Stomach (tissue), 9 donors: ENCODE data around the gene FURIN. TPM values are rescaled to one million over a fixed set of nuclear protein-coding genes. Genes with fewer than 3 reads are reported as not detected.

Experiments
- DNase-seq, 2 donors: peaks; one replicate each; pipeline versions ENCODE4 v3.0.0 to v3.0.0-alpha.2; 2013 to 2019
- H3K27ac ChIP-seq, 5 donors: fragments of 200-600 bp in 4 of 5; sonication (generic) in 4 of 5; one replicate each; pipeline ENCODE4 v1.5.1; 2013 to 2019; ENCODE audit warnings: mild to moderate bottlenecking in 1 of 5, moderate library complexity in 1 of 5
- H3K27me3 ChIP-seq, 3 donors: fragments of 200-600 bp; sonication (generic); one replicate each; pipeline ENCODE4 v1.5.1; 2017 to 2019; ENCODE audit warnings: mixed run types in 1 of 3
- H3K36me3 ChIP-seq, 4 donors: fragments of 200-600 bp; sonication (generic); 1 replicate in 3 of 4; 2 replicates in 1 of 4; pipeline ENCODE4 v1.5.1; 2016 to 2019
- H3K4me1 ChIP-seq, 4 donors: fragments of 200-600 bp; sonication (generic); one replicate each; pipeline ENCODE4 v1.5.1; 2016 to 2019
- H3K4me3 ChIP-seq, 4 donors: fragments of 200-600 bp; sonication (generic) in 3 of 4; one replicate each; pipeline ENCODE4 v1.5.1; 2016 to 2019; ENCODE audit warnings: mild to moderate bottlenecking in 1 of 4
- H3K9me3 ChIP-seq, 4 donors: fragments of 200-600 bp; sonication (generic); one replicate each; pipeline ENCODE4 v1.5.1; 2016 to 2019
- EP300 ChIP-seq: sonication (generic); formaldehyde crosslinking; IDR thresholded peaks from one replicate; pipeline ENCODE4 v1.6.1; 2017; ENCODE audit warnings: antibody characterized with exemption
- POLR2A ChIP-seq, 4 donors: fragments of 450-650 bp; IDR thresholded peaks; one replicate each; pipeline ENCODE4 v1.6.1; 2016; ENCODE audit warnings: antibody characterized with exemption in 4 of 4, control low read depth in 2 of 4, mild to moderate bottlenecking in 1 of 4, moderate library complexity in 1 of 4
- POLR2AphosphoS5 ChIP-seq, 3 donors: sonication (generic); formaldehyde crosslinking; IDR thresholded peaks; one replicate each; pipeline ENCODE4 v1.6.1; 2016; ENCODE audit warnings: antibody characterized with exemption in 3 of 3
- WGBS, 5 donors: extraction: QIAGEN DNeasy Blood & Tissue Kit in 3 of 5; methylation state at CpG; one replicate each; pipeline versions ENCODE4 v1.1.5 to v1.1.7; 2013 to 2018; 5-methylcytosine and 5-hydroxymethylcytosine counted together
- intact Hi-C: fragments of 100-400 bp; cut with DNase I; formaldehyde crosslinking; loops from one replicate; pipeline ENCODE4 v1.15.1; 2023; ENCODE audit warnings: low total_unique reads
- polyA plus RNA-seq, 3 donors: library from polyadenylated mRNA; stranded (reverse); fragments of 200-250 nt; gene quantifications; one replicate each; pipeline ENCODE4 v1.2.3, GENCODE V29; 2013
- total RNA-seq, 5 donors: library from RNA; depleted of rRNA; stranded (reverse); fragments of >200 nt; gene quantifications; one replicate each; pipeline versions ENCODE4 v1.1.0 to v1.2.3, GENCODE V29; 2014 to 2016
- TF ChIP-seq, protein P1 (sequence below), 7 experiments: fragments of 450-650 bp in 4 of 7; fragments of 200-600 bp in 3 of 7; sonication (generic) in 3 of 7; IDR thresholded peaks; one replicate each; pipeline ENCODE4 v1.5.1; 2016 to 2019; ENCODE audit warnings: antibody characterized with exemption in 7 of 7, control low read depth in 2 of 7, mild to moderate bottlenecking in 1 of 7
- donor health status: healthy with polysubstance abuse.
- donor health status: Bipolar disorder and iron deficiency.
- donor health status: healthy.

The FURIN gene
- total and polyA plus RNA-seq, 8 donors, result 13.7 to 81.1 (median 43.2) TPM

DNA sequence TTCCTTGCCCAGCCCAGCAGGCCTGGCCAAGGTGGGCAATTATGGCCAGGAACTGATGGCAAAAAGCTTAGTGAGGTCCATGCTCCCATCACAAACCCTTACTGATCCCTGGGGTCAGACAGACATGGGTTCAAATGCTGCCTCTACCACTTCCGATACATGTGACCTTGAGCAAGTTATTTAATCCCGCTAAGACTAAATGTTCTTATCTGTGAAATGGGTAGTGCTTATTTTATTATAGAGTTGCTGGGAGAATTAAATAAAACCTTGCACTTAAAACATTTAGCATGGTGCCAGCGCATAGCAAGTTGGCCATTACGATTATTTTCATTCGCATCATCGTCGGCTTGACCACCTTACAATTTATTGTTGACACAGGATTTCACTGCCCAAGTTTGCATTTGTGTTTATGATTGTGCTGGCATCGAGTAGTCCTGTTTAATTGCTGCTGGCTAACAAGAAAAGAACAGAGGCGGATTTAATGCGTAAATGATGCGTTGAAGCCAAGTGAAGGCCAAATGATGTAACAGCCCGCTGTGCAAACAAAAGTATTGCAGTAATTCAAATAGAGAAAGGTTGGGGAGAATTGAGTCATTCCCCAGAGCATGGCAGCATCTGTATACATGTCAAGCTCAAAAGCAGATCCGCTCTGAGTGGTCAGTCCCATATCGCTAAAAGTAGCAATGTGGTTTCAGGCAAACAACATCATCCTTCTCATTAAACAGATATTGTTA, 7.3 kb upstream of the FURIN start:
- TF ChIP-seq, protein P1, sequence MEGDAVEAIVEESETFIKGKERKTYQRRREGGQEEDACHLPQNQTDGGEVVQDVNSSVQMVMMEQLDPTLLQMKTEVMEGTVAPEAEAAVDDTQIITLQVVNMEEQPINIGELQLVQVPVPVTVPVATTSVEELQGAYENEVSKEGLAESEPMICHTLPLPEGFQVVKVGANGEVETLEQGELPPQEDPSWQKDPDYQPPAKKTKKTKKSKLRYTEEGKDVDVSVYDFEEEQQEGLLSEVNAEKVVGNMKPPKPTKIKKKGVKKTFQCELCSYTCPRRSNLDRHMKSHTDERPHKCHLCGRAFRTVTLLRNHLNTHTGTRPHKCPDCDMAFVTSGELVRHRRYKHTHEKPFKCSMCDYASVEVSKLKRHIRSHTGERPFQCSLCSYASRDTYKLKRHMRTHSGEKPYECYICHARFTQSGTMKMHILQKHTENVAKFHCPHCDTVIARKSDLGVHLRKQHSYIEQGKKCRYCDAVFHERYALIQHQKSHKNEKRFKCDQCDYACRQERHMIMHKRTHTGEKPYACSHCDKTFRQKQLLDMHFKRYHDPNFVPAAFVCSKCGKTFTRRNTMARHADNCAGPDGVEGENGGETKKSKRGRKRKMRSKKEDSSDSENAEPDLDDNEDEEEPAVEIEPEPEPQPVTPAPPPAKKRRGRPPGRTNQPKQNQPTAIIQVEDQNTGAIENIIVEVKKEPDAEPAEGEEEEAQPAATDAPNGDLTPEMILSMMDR (IDR thresholded peaks at IDR 0.05), result no peak
- TF ChIP-seq POLR2AphosphoS5 (IDR thresholded peaks at IDR 0.05) (no peak), POLR2A (IDR thresholded peaks at IDR 0.05) (no peak), EP300 (no peak)
- Histone ChIP-seq H3K27ac (no peak overlapping the region), H3K4me3 (no peak overlapping the region), H3K4me1 (peaks cover 0 to 40% (median 0%) of the 10 kb centered on the region in 4 donors), H3K36me3 (no peaks in the 10 kb centered on the region), H3K9me3 (no peaks in the 10 kb centered on the region), H3K27me3 (no peaks in the 10 kb centered on the region)
- intact Hi-C loops, result no loop called here
- DNase-seq, result peak in 1 of 2 donors; percentile 55
- 83 to 94% (median 90%) methylated on average over 14 of the region's 14 CpGs for WGBS, 5 donors

GRCh38 chr15:90862487-90862886, 5.9 kb upstream of the FURIN start:
- no peak for TF ChIP-seq EP300
- TF ChIP-seq POLR2AphosphoS5 (IDR thresholded peaks at IDR 0.05), result no peak
- TF ChIP-seq POLR2A (IDR thresholded peaks at IDR 0.05), result no peak
- TF ChIP-seq, protein P1 (IDR thresholded peaks at IDR 0.05), result no peak
- no peaks in the 10 kb centered on the region for H3K36me3 ChIP-seq
- intact Hi-C loops, result no loop called here
- no peaks in the 10 kb centered on the region for H3K27me3 ChIP-seq
- 86 to 93% (median 88%) methylated on average over 6 of the region's 6 CpGs for WGBS, 5 donors
- peak overlapping the region in 1 of 5 donors; percentile 31 for H3K27ac ChIP-seq
- no peak for DNase-seq
- H3K9me3 ChIP-seq, result no peaks in the 10 kb centered on the region
- no peak overlapping the region for H3K4me3 ChIP-seq
- H3K4me1 ChIP-seq, result peaks cover 0 to 29% (median 0%) of the 10 kb centered on the region in 4 donors

GRCh38 chr15:90862964-90863778, 5.2 kb upstream of the FURIN start:
- intact Hi-C loops, result no loop called here
- no peak overlapping the region for H3K4me3 ChIP-seq
- H3K4me1 ChIP-seq, result peaks cover 0 to 24% (median 0%) of the 10 kb centered on the region in 4 donors
- H3K27me3 ChIP-seq, result no peaks in the 10 kb centered on the region
- no peaks in the 10 kb centered on the region for H3K36me3 ChIP-seq
- WGBS, 5 donors, result 67 to 85% (median 70%) methylated on average over 5 of the region's 5 CpGs
- TF ChIP-seq, protein P1 (IDR thresholded peaks at IDR 0.05), result no peak
- no peak for TF ChIP-seq EP300
- no peak for TF ChIP-seq POLR2A (IDR thresholded peaks at IDR 0.05)
- TF ChIP-seq POLR2AphosphoS5 (IDR thresholded peaks at IDR 0.05), result no peak
- H3K27ac ChIP-seq, result peak overlapping the region in 2 of 5 donors; percentile 31 to 43
- no peaks in the 10 kb centered on the region for H3K9me3 ChIP-seq
- DNase-seq, result no peak

GRCh38 chr15:90863987-90864386, 4.4 kb upstream of the FURIN start:
- no peak for DNase-seq
- intact Hi-C loops, result no loop called here
- Histone ChIP-seq H3K4me1 (peaks cover under 1 to 27% (median 4%) of the 10 kb centered on the region in 4 donors), H3K27me3 (no peaks in the 10 kb centered on the region), H3K27ac (peak overlapping the region in 1 of 5 donors; percentile 43), H3K9me3 (no peaks in the 10 kb centered on the region), H3K4me3 (no peak overlapping the region), H3K36me3 (no peaks in the 10 kb centered on the region)
- 86 to 92% (median 92%) methylated on average over 4 of the region's 4 CpGs for WGBS, 5 donors
- TF ChIP-seq POLR2A (IDR thresholded peaks at IDR 0.05), result no peak
- TF ChIP-seq, protein P1 (IDR thresholded peaks at IDR 0.05), result no peak
- TF ChIP-seq EP300, result no peak
- TF ChIP-seq POLR2AphosphoS5 (IDR thresholded peaks at IDR 0.05), result no peak
